ENCODE data around the gene ITGB5.

GRCh38 chr3:124787476-124788195 lies 99.5 kb downstream of the ITGB5 start:
- TF ChIP-seq POLR2A (IDR thresholded peaks at IDR 0.05; ENCODE audit: low read length) (no peak), GATA1 (IDR thresholded peaks at IDR 0.05; ENCODE audit: low read depth, low read length) (no peak)
